HEK293 (cell line): ENCODE results near the gene MAP1LC3C.

ENCODE experiments used
- FEZF1 ChIP-seq: fragments of 450-650 bp; formaldehyde crosslinking; IDR thresholded peaks from 2 replicates; pipeline ENCODE4 v1.5.1; 2016; ENCODE audit warnings: missing biosample characterization, missing genetic modification characterization
- HOXA7 ChIP-seq: sonication (generic); formaldehyde crosslinking; IDR thresholded peaks from 2 replicates; pipeline ENCODE4 v1.8.1; 2022; ENCODE audit warnings: missing genetic modification reagents, borderline replicate concordance
- KLF16 ChIP-seq: fragments of 450-650 bp; formaldehyde crosslinking; IDR thresholded peaks from 2 replicates; pipeline ENCODE4 v1.5.1; 2017; ENCODE audit warnings: missing biosample characterization, missing genetic modification characterization
- KLF9 ChIP-seq: fragments of 450-650 bp; formaldehyde crosslinking; IDR thresholded peaks from 2 replicates; pipeline ENCODE4 v1.5.1; 2016; ENCODE audit warnings: missing biosample characterization, missing genetic modification characterization, low read depth
- PRDM10 ChIP-seq: fragments of 450-650 bp; formaldehyde crosslinking; IDR thresholded peaks from 2 replicates; pipeline ENCODE4 v1.5.1; 2016; ENCODE audit warnings: missing biosample characterization, missing genetic modification characterization
- ZBTB44 ChIP-seq: fragments of 450-650 bp; IDR thresholded peaks from 2 replicates; pipeline ENCODE4 v1.5.1; 2018; ENCODE audit warnings: missing biosample characterization, mild to moderate bottlenecking, missing genetic modification characterization
- ZBTB49 ChIP-seq: fragments of 450-650 bp; formaldehyde crosslinking; IDR thresholded peaks from 2 replicates; pipeline ENCODE4 v1.5.1; 2016; ENCODE audit warnings: missing biosample characterization, missing genetic modification characterization, low read depth
- ZNF140 ChIP-seq: fragments of 450-650 bp; formaldehyde crosslinking; IDR thresholded peaks from 2 replicates; pipeline ENCODE4 v1.5.1; 2016; ENCODE audit warnings: missing biosample characterization, missing genetic modification characterization
- ZNF26 ChIP-seq: fragments of 450-650 bp; formaldehyde crosslinking; IDR thresholded peaks from 2 replicates; pipeline ENCODE4 v1.5.1; 2016; ENCODE audit warnings: missing biosample characterization, missing genetic modification characterization
- ZNF266 ChIP-seq: fragments of 450-650 bp; formaldehyde crosslinking; IDR thresholded peaks from 2 replicates; pipeline ENCODE4 v1.5.1; 2016; ENCODE audit warnings: missing biosample characterization, missing genetic modification characterization, low read depth
- ZNF335 ChIP-seq: fragments of 450-650 bp; formaldehyde crosslinking; conservative IDR thresholded peaks from 2 replicates; pipeline ENCODE4 v1.5.1; 2016; ENCODE audit warnings: missing biosample characterization, missing genetic modification characterization
- ZNF391 ChIP-seq: fragments of 450-650 bp; formaldehyde crosslinking; IDR thresholded peaks from 2 replicates; pipeline ENCODE4 v1.5.1; 2016; ENCODE audit warnings: low read depth, missing biosample characterization, missing genetic modification characterization, borderline replicate concordance
- ZNF449 ChIP-seq: fragments of 450-650 bp; formaldehyde crosslinking; IDR thresholded peaks from 2 replicates; pipeline ENCODE4 v1.5.1; 2017; ENCODE audit warnings: missing biosample characterization, mild to moderate bottlenecking, missing genetic modification characterization, moderate library complexity
- ZNF501 ChIP-seq: fragments of 450-650 bp; formaldehyde crosslinking; IDR thresholded peaks from 2 replicates; pipeline ENCODE4 v1.5.1; 2016; ENCODE audit warnings: missing biosample characterization, missing genetic modification characterization
- ZNF510 ChIP-seq: fragments of 450-650 bp; formaldehyde crosslinking; IDR thresholded peaks from 2 replicates; pipeline ENCODE4 v1.5.1; 2018; ENCODE audit warnings: mild to moderate bottlenecking, missing genetic modification characterization, missing biosample characterization; ENCODE audit not compliant: insufficient replicate concordance
- ZNF529 ChIP-seq: fragments of 450-650 bp; formaldehyde crosslinking; IDR thresholded peaks from 2 replicates; pipeline ENCODE4 v1.5.1; 2017; ENCODE audit warnings: missing genetic modification characterization, missing biosample characterization; ENCODE audit not compliant: insufficient replicate concordance
- ZNF561 ChIP-seq: fragments of 450-650 bp; IDR thresholded peaks from 2 replicates; pipeline ENCODE4 v1.5.1; 2018; ENCODE audit warnings: missing biosample characterization, missing genetic modification characterization, borderline replicate concordance
- ZNF623 ChIP-seq: fragments of 450-650 bp; formaldehyde crosslinking; IDR thresholded peaks from 2 replicates; pipeline ENCODE4 v1.5.1; 2016; ENCODE audit warnings: missing biosample characterization, missing genetic modification characterization
- ZNF639 ChIP-seq: fragments of 450-650 bp; formaldehyde crosslinking; IDR thresholded peaks from 2 replicates; pipeline ENCODE4 v1.5.1; 2016; ENCODE audit warnings: missing biosample characterization, missing genetic modification characterization
- ZNF660 ChIP-seq: fragments of 450-650 bp; IDR thresholded peaks from 2 replicates; pipeline ENCODE4 v1.5.1; 2018; ENCODE audit warnings: missing biosample characterization, mild to moderate bottlenecking, missing genetic modification characterization
- ZNF776 ChIP-seq: fragments of 450-650 bp; formaldehyde crosslinking; IDR thresholded peaks from 2 replicates; pipeline ENCODE4 v1.5.0; 2017; ENCODE audit warnings: missing biosample characterization, missing genetic modification characterization, borderline replicate concordance
- ZSCAN4 ChIP-seq: fragments of 450-650 bp; formaldehyde crosslinking; IDR thresholded peaks from 2 replicates; pipeline ENCODE4 v1.5.1; 2017; ENCODE audit warnings: missing biosample characterization, missing genetic modification characterization

MAP1LC3C gene

GRCh38 chr1:241998412-241998921, 431 bp downstream of the MAP1LC3C start (continued):
- no peak for TF ChIP-seq ZNF561 (tag by site-specific recombination)
- no peak for TF ChIP-seq ZNF660 (tag by site-specific recombination)
- no peak for TF ChIP-seq HOXA7 (CRISPR knock-in tag)
- TF ChIP-seq ZSCAN4 (tag by site-specific recombination): no peak
- no peak for TF ChIP-seq ZNF140 (tag by site-specific recombination)
- TF ChIP-seq ZNF510 (tag by site-specific recombination): no peak
- no peak for TF ChIP-seq ZNF26 (tag by site-specific recombination)
- no peak for TF ChIP-seq ZBTB49
- TF ChIP-seq ZNF449 (tag by site-specific recombination): peak; percentile 72
- TF ChIP-seq ZNF335 (tag by site-specific recombination): no peak
- TF ChIP-seq ZNF529 (tag by site-specific recombination): no peak
- TF ChIP-seq PRDM10: peak; percentile 88
- TF ChIP-seq FEZF1: no peak
- no peak for TF ChIP-seq ZNF623 (tag by site-specific recombination)
- no peak for TF ChIP-seq ZNF501 (tag by site-specific recombination)
- no peak for TF ChIP-seq ZBTB44
- TF ChIP-seq ZNF639 (tag by site-specific recombination): no peak
- TF ChIP-seq ZNF776 (tag by site-specific recombination): no peak
- peak; percentile 92 for TF ChIP-seq KLF16 (tag by site-specific recombination)
- TF ChIP-seq KLF9: peak; percentile 94
- no peak for TF ChIP-seq ZNF266
- TF ChIP-seq ZNF391 (tag by site-specific recombination): no peak
